GM12865 (cell line): ENCODE results near the gene SESN1.

Experiments
- DNase-seq: peaks from one replicate; pipeline ENCODE4 v3.0.0; 2010; ENCODE audit warnings: low read depth
- H3K4me3 ChIP-seq: 2 replicates; pipeline ENCODE4 v1.5.1; 2011; ENCODE audit warnings: mild to moderate bottlenecking, low read depth, low read length, control low read depth
- CTCF ChIP-seq: IDR thresholded peaks from 2 replicates; pipeline ENCODE4 v1.5.1; 2011; ENCODE audit warnings: low read length, control low read depth, low read depth, inconsistent platforms; ENCODE audit not compliant: insufficient read depth; ENCODE audit errors: missing control alignments

Gene SESN1

GRCh38 chr6:109021870-109022269 lies 72.8 kb downstream of the SESN1 start:
- no peak overlapping the region for H3K4me3 ChIP-seq
- DNase-seq, result no peak
- no peak for TF ChIP-seq CTCF

- DNase-seq, result no peak
- H3K4me3 ChIP-seq, result no peak overlapping the region
- no peak for TF ChIP-seq CTCF
Observed at GRCh38 chr6:109019911-109020310, 74.7 kb downstream of the SESN1 start.

GRCh38 chr6:109015176-109015575 lies 79.5 kb downstream of the SESN1 start:
- no peak overlapping the region for H3K4me3 ChIP-seq
- TF ChIP-seq CTCF, result no peak
- no peak for DNase-seq

- DNase-seq, result no peak
- H3K4me3 ChIP-seq, result no peak overlapping the region
- no peak for TF ChIP-seq CTCF
Observed at GRCh38 chr6:109014606-109015005, 80.0 kb downstream of the SESN1 start.

- H3K4me3 ChIP-seq, result no peak overlapping the region
- TF ChIP-seq CTCF, result no peak
- no peak for DNase-seq
Observed at GRCh38 chr6:109013656-109014305, 80.9 kb downstream of the SESN1 start.

- TF ChIP-seq CTCF, result no peak
- DNase-seq, result no peak
- H3K4me3 ChIP-seq, result no peak overlapping the region
Observed at GRCh38 chr6:109010705-109011102, 83.9 kb downstream of the SESN1 start.

- peak overlapping the region; percentile 74 for H3K4me3 ChIP-seq
- no peak for DNase-seq
- TF ChIP-seq CTCF, result no peak
Observed at GRCh38 chr6:109009962-109010704, 84.5 kb downstream of the SESN1 start.
